ENCODE measurements around the gene LRRC23. TPM values are rescaled to one million over a fixed set of nuclear protein-coding genes. Genes with fewer than 3 reads are reported as not detected.

Gene LRRC23
- total and polyA plus RNA-seq, 2 of the 4 experiments (the other 2 are of a cell fraction) = 11.1 to 11.4 TPM

- Histone ChIP-seq H3K27ac (ENCODE audit: insufficient read depth, low read length) (no peak overlapping the region), H3K4ac (ENCODE audit: low read depth, low read length) (no peak overlapping the region), H3K4me3 (ENCODE audit: insufficient read depth, low read depth, low read length) (no peak overlapping the region), H3K4me2 (ENCODE audit: low read depth, low read length) (no peak overlapping the region), H3K14ac (replicated peaks; ENCODE audit: low read depth, low read length) (no peak overlapping the region), H3K36me3 (ENCODE audit: control insufficient read depth, insufficient read depth, low read length) (peaks cover 39% of the 10 kb centered on the region), H3K56ac (ENCODE audit: extremely low read depth, insufficient read depth, low read length) (no peak overlapping the region), H3K23ac (ENCODE audit: low read depth, low read length) (no peak overlapping the region), H3K9ac (ENCODE audit: low read depth, low read length) (no peak overlapping the region), H2AK9ac (replicated peaks; ENCODE audit: low read depth, low read length, poor library complexity) (no peak overlapping the region), H2BK20ac (ENCODE audit: low read depth, low read length) (no peak overlapping the region), H2BK120ac (ENCODE audit: low read depth, low read length) (no peak overlapping the region), H4K20me1 (ENCODE audit: insufficient read depth, low read length) (no peaks in the 10 kb centered on the region; the same call in 1 of the 2 replicates), H2AFZ (replicated peaks; ENCODE audit: low read length, poor library complexity) (no peak overlapping the region), H2BK15ac (ENCODE audit: low read depth, low read length) (no peak overlapping the region), H2AK5ac (ENCODE audit: low read depth, low read length) (no peak overlapping the region), H3K18ac (ENCODE audit: low read depth, low read length) (no peak overlapping the region), H2BK5ac (ENCODE audit: low read depth, low read length, poor library complexity, severe bottlenecking) (no peak overlapping the region), H4K5ac (ENCODE audit: low read depth, low read length) (no peak overlapping the region), H4K91ac (ENCODE audit: insufficient read depth, low read depth, low read length) (no peak overlapping the region), H3K27me3 (ENCODE audit: control insufficient read depth, insufficient read depth, low read length) (no peaks in the 10 kb centered on the region), H3K79me1 (ENCODE audit: low read depth in 1 of 2, low read length in 2 of 2) (peaks cover 17 to 51% of the 10 kb centered on the region in 2 experiments), H3K4me1 (ENCODE audit: control insufficient read depth, insufficient read depth, low read length) (peaks cover 5% of the 10 kb centered on the region; the same call in 1 of the 2 replicates), H4K8ac (ENCODE audit: low read depth in 2 of 2, low read length in 2 of 2) (no peak overlapping the region), H3K9me1 (ENCODE audit: insufficient read depth, low read length) (0 out of 2 replicates have a peak, but pooled peaks cover 2% of the 10 kb centered on the region), H3K9me3 (ENCODE audit: control insufficient read depth, insufficient read depth, low read length) (no peaks in the 10 kb centered on the region)
- BruUV-seq (replicated peaks) = no TSS peak
- ChIA-PET POLR2A (ENCODE audit: unreplicated experiment) (no interaction called here), CTCF (no interaction called here)
- TF ChIP-seq MAFK (IDR thresholded peaks at IDR 0.05; ENCODE audit: low read depth, low read length) (no peak), MXI1 (IDR thresholded peaks at IDR 0.05; ENCODE audit: borderline replicate concordance, low read depth, low read length) (no peak), BHLHE40 (IDR thresholded peaks at IDR 0.05; ENCODE audit: low read depth, low read length) (no peak), RFX5 (IDR thresholded peaks at IDR 0.05; ENCODE audit: low read depth, low read length) (no peak), MAZ (IDR thresholded peaks at IDR 0.05; ENCODE audit: borderline replicate concordance, low read depth, low read length) (no peak), SMC3 (IDR thresholded peaks at IDR 0.05; ENCODE audit: low read depth, low read length) (no peak), CTCF (conservative IDR thresholded peaks at IDR 0.05; ENCODE audit: low read depth, low read length) (no peak), CHD1 (IDR thresholded peaks at IDR 0.05; ENCODE audit: low read depth, low read length) (no peak), RCOR1 (IDR thresholded peaks at IDR 0.05; ENCODE audit: insufficient replicate concordance, low read length) (no peak), FOS (IDR thresholded peaks at IDR 0.05; ENCODE audit: low read depth, low read length) (no peak), CEBPB (IDR thresholded peaks at IDR 0.05; ENCODE audit: low read depth, low read length) (no peak), POLR2A (IDR thresholded peaks at IDR 0.05; ENCODE audit: low read depth, low read length) (no peak), RAD21 (IDR thresholded peaks at IDR 0.05; ENCODE audit: low read length) (no peak), USF2 (IDR thresholded peaks at IDR 0.05; ENCODE audit: low read depth, low read length) (no peak), ELK1 (IDR thresholded peaks at IDR 0.05; ENCODE audit: borderline replicate concordance, low read depth, low read length) (no peak), NFE2L2 (IDR thresholded peaks at IDR 0.05; ENCODE audit: low read depth, low read length) (no peak)
- no CpG with 5 or more reads among the region's 12 CpGs for WGBS, 2 experiments (ENCODE audit: extremely low coverage in 2 of 2, insufficient read length in 1 of 2)
- no peak for DNase-seq
- ATAC-seq (ENCODE audit: low read depth) = no peak
- dilution Hi-C loops (cut with HindIII; ENCODE audit: low sequenced_read_pairs, unreplicated experiment) (no loop called here), intact Hi-C loops (cut with micrococcal nuclease) (loop anchor here (2.0 kb wide), 1 partner anchor 73 kb away; no protein-coding TSS in a partner anchor), in situ Hi-C loops (cut with MboI; ENCODE audit: low sequenced_read_pairs) (loop anchor here (10.0 kb wide), 1 partner anchor 173 kb away; no protein-coding TSS in a partner anchor)
Measured at GRCh38 chr12:6941782-6942181, 37.2 kb downstream of the LRRC23 start.
